NB4 (cell line): ENCODE data around the gene GREB1.

Experiments
- POLR2A ChIP-seq: IDR thresholded peaks from 2 replicates; pipeline ENCODE4 v1.6.1; 2011; ENCODE audit warnings: mild to moderate bottlenecking; ENCODE audit not compliant: insufficient read length; ENCODE audit errors: extremely low read depth
- TF ChIP-seq, protein P1 (sequence below): IDR thresholded peaks from 2 replicates; pipeline ENCODE4 v1.6.1; 2011; ENCODE audit warnings: low read depth, low read length
- TF ChIP-seq, protein P2 (sequence below): IDR thresholded peaks from one replicate; pipeline ENCODE4 v1.5.1; 2012; ENCODE audit warnings: low read depth, low read length

DNA sequence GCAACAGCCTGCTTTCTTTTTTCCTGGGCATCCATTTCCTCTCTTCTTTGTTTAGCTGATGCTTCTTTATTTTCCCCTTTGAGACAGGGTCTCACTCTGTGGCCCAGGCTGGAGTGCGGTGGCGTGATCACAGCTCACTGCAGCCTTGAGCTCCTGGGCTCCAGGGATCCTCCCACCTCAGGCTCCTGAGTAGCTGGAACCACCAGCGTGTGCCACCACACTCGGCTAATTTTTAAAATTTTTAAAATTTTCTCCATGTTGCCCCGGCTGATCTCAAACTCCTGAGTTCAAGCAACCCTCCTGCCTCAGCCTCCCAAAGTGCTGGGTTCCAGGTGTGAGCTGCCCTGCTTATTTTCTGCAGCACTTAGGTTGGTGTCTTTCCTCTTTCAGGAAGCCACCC is 77.4 kb downstream of the GREB1 start:
- TF ChIP-seq, protein P1, sequence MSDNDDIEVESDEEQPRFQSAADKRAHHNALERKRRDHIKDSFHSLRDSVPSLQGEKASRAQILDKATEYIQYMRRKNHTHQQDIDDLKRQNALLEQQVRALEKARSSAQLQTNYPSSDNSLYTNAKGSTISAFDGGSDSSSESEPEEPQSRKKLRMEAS = no peak
- TF ChIP-seq, protein P2, sequence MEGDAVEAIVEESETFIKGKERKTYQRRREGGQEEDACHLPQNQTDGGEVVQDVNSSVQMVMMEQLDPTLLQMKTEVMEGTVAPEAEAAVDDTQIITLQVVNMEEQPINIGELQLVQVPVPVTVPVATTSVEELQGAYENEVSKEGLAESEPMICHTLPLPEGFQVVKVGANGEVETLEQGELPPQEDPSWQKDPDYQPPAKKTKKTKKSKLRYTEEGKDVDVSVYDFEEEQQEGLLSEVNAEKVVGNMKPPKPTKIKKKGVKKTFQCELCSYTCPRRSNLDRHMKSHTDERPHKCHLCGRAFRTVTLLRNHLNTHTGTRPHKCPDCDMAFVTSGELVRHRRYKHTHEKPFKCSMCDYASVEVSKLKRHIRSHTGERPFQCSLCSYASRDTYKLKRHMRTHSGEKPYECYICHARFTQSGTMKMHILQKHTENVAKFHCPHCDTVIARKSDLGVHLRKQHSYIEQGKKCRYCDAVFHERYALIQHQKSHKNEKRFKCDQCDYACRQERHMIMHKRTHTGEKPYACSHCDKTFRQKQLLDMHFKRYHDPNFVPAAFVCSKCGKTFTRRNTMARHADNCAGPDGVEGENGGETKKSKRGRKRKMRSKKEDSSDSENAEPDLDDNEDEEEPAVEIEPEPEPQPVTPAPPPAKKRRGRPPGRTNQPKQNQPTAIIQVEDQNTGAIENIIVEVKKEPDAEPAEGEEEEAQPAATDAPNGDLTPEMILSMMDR = no peak
- no peak for TF ChIP-seq POLR2A
